OCI-LY1 (cell line): Measurements from ENCODE around the gene USP49.

Source experiments
- H2AFZ ChIP-seq: fragments of 200-600 bp; sonication (generic), shearing (Covaris generic); 2 replicates; pipeline ENCODE4 v1.6.0; 2014; ENCODE audit warnings: antibody characterized with exemption, mild to moderate bottlenecking, low read length
- H3F3A ChIP-seq: fragments of 200-600 bp; sonication (generic), shearing (Covaris generic); 2 replicates; pipeline ENCODE4 v1.6.0; 2014; ENCODE audit warnings: mild to moderate bottlenecking, antibody characterized with exemption, low read length, moderate library complexity; ENCODE audit not compliant: insufficient read depth
- H3K27ac ChIP-seq: fragments of 200-600 bp; sonication (generic); 2 replicates; pipeline ENCODE4 v1.5.1; 2014; ENCODE audit warnings: low read length, mixed run types, mild to moderate bottlenecking, low read depth; ENCODE audit not compliant: poor library complexity, severe bottlenecking
- H3K27me3 ChIP-seq: fragments of 200-600 bp; sonication (generic); 2 replicates; pipeline ENCODE4 v1.6.0; 2014; ENCODE audit warnings: antibody characterized with exemption, mild to moderate bottlenecking, low read length, moderate library complexity; ENCODE audit not compliant: insufficient read depth
- H3K36me3 ChIP-seq: fragments of 200-600 bp; sonication (generic); 2 replicates; pipeline ENCODE4 v1.6.1; 2014; ENCODE audit warnings: mild to moderate bottlenecking, antibody characterized with exemption, low read length, moderate library complexity, mixed read lengths; ENCODE audit not compliant: insufficient read depth
- H3K4me1 ChIP-seq: fragments of 200-600 bp; sonication (generic); 2 replicates; pipeline ENCODE4 v1.5.1; 2014; ENCODE audit warnings: mild to moderate bottlenecking, low read length, moderate library complexity; ENCODE audit not compliant: insufficient read depth, severe bottlenecking
- H3K4me2 ChIP-seq: fragments of 200-600 bp; sonication (generic), shearing (Covaris generic); 2 replicates; pipeline ENCODE4 v1.6.1; 2014; ENCODE audit warnings: low read length
- H3K4me3 ChIP-seq: fragments of 200-600 bp; sonication (generic); 2 replicates; pipeline ENCODE4 v1.5.1; 2014; ENCODE audit warnings: low read length, low read depth, mild to moderate bottlenecking, mixed read lengths; ENCODE audit not compliant: poor library complexity, severe bottlenecking
- H3K79me2 ChIP-seq: fragments of 200-600 bp; shearing (Covaris generic); 2 replicates; pipeline ENCODE4 v1.6.1; 2016; ENCODE audit warnings: mixed run types, low read length, mixed read lengths; ENCODE audit not compliant: insufficient read depth
- H3K9ac ChIP-seq: fragments of 200-600 bp; sonication (generic), shearing (Covaris generic); 2 replicates; pipeline ENCODE4 v1.6.1; 2014; ENCODE audit warnings: mild to moderate bottlenecking, low read length, mixed read lengths
- H3K9me2 ChIP-seq: fragments of 200-600 bp; sonication (generic), shearing (Covaris generic); 2 replicates; pipeline ENCODE4 v1.6.1; 2014; ENCODE audit warnings: low read depth, mild to moderate bottlenecking, low read length, mixed read lengths
- H3K9me3 ChIP-seq: fragments of 200-600 bp; shearing (Covaris generic); 2 replicates; pipeline ENCODE4 v1.6.1; 2014; ENCODE audit warnings: low read length, mixed read lengths
- H4K20me1 ChIP-seq: fragments of 200-600 bp; sonication (generic), shearing (Covaris generic); 2 replicates; pipeline ENCODE4 v1.6.0; 2016; ENCODE audit warnings: mild to moderate bottlenecking, low read length; ENCODE audit not compliant: insufficient read depth
- CTCF ChIP-seq: fragments of 200-600 bp; sonication (generic), shearing (Covaris generic); IDR thresholded peaks from 2 replicates; pipeline ENCODE4 v1.5.1; 2017; ENCODE audit warnings: mild to moderate bottlenecking, antibody characterized with exemption, low read length, moderate library complexity, mixed read lengths
- EZH2 ChIP-seq: fragments of 200-600 bp; sonication (generic), shearing (Covaris generic); IDR thresholded peaks from 2 replicates; pipeline ENCODE4 v1.8.0; 2017; ENCODE audit warnings: borderline replicate concordance, mixed run types, mild to moderate bottlenecking, antibody characterized with exemption, low read length, moderate library complexity, mixed read lengths

Gene USP49

GRCh38 chr6:41759905-41760579 is 135.1 kb downstream of the USP49 start:
- Histone ChIP-seq H4K20me1 (no peaks in the 10 kb centered on the region), H3K36me3 (no peaks in the 10 kb centered on the region), H3K9me2 (no peaks in the 10 kb centered on the region), H3K4me2 (no peak overlapping the region), H3F3A (no peaks in the 10 kb centered on the region), H3K27ac (no peak overlapping the region), H3K9me3 (no peaks in the 10 kb centered on the region), H3K27me3 (peaks cover 4% of the 10 kb centered on the region; the same call in 1 of the 2 replicates), H3K4me3 (no peak overlapping the region), H3K4me1 (no peaks in the 10 kb centered on the region), H3K9ac (no peak overlapping the region), H3K79me2 (no peaks in the 10 kb centered on the region), H2AFZ (no peak overlapping the region)
- TF ChIP-seq CTCF: no peak
- TF ChIP-seq EZH2: no peak

GRCh38 chr6:41759106-41759904 is 135.9 kb downstream of the USP49 start:
- H3K27me3 ChIP-seq: peaks cover 4% of the 10 kb centered on the region; the same call in 1 of the 2 replicates
- H3K36me3 ChIP-seq: no peaks in the 10 kb centered on the region
- H4K20me1 ChIP-seq: no peaks in the 10 kb centered on the region
- TF ChIP-seq EZH2 (no peak), CTCF (no peak)
- no peak overlapping the region for H3K4me2 ChIP-seq
- no peaks in the 10 kb centered on the region for H3K9me3 ChIP-seq
- H3K79me2 ChIP-seq: no peaks in the 10 kb centered on the region
- H3K4me3 ChIP-seq: no peak overlapping the region
- no peak overlapping the region for H2AFZ ChIP-seq
- no peaks in the 10 kb centered on the region for H3K4me1 ChIP-seq
- H3K27ac ChIP-seq: no peak overlapping the region
- H3F3A ChIP-seq: no peaks in the 10 kb centered on the region
- H3K9me2 ChIP-seq: no peaks in the 10 kb centered on the region
- no peak overlapping the region for H3K9ac ChIP-seq

- Histone ChIP-seq H3K4me1 (no peaks in the 10 kb centered on the region), H3K4me3 (no peak overlapping the region), H2AFZ (no peak overlapping the region), H3K27me3 (peaks cover 4% of the 10 kb centered on the region; the same call in 1 of the 2 replicates), H3K9ac (no peak overlapping the region), H4K20me1 (no peaks in the 10 kb centered on the region), H3K27ac (no peak overlapping the region), H3K79me2 (no peaks in the 10 kb centered on the region), H3F3A (no peaks in the 10 kb centered on the region), H3K4me2 (no peak overlapping the region), H3K9me2 (no peaks in the 10 kb centered on the region), H3K36me3 (no peaks in the 10 kb centered on the region), H3K9me3 (no peaks in the 10 kb centered on the region)
- TF ChIP-seq CTCF (no peak), EZH2 (no peak)
Observed at GRCh38 chr6:41758641-41759035, 136.5 kb downstream of the USP49 start.
